NB4 (cell line): ENCODE data around the gene ACER3.

ENCODE experiments used
- DNase-seq: peaks from one replicate; pipeline ENCODE4 v3.0.0; 2010; ENCODE audit warnings: low read depth
- H3K4me3 ChIP-seq: one replicate; pipeline ENCODE4 v1.5.1; 2011; ENCODE audit warnings: mild to moderate bottlenecking, low read depth, low read length, moderate library complexity
- CTCF ChIP-seq: IDR thresholded peaks from one replicate; pipeline ENCODE4 v1.5.1; 2012; ENCODE audit warnings: low read depth, low read length
- MYC ChIP-seq: IDR thresholded peaks from 2 replicates; pipeline ENCODE4 v1.6.1; 2011; ENCODE audit warnings: low read depth, low read length
- POLR2A ChIP-seq: IDR thresholded peaks from 2 replicates; pipeline ENCODE4 v1.6.1; 2011; ENCODE audit warnings: mild to moderate bottlenecking; ENCODE audit not compliant: insufficient read length; ENCODE audit errors: extremely low read depth
- TF ChIP-seq, protein P1 (sequence below): IDR thresholded peaks from 2 replicates; pipeline ENCODE4 v1.6.1; 2011; ENCODE audit warnings: low read depth, low read length

The ACER3 gene

DNA sequence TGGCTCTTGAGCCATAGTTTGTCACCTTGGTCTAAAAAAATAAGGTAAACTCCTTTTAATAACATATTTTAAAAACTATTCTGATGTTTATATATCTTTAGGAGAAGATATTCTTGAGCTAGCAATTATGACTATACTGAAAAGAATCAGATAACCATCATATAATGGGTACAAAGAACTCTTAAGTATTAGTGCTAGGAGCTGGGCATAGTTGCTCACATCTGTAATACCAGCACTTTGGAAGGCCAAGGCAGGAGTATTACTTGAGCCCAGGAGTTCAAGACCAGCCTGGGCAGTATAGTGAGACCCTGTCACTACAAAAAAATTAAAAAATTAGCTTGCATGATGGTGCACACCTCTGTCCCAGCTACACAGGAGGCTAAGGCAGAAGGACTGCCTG, 119.5 kb downstream of the ACER3 start:
- no peak for TF ChIP-seq MYC
- TF ChIP-seq, protein P1, sequence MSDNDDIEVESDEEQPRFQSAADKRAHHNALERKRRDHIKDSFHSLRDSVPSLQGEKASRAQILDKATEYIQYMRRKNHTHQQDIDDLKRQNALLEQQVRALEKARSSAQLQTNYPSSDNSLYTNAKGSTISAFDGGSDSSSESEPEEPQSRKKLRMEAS, result no peak
- TF ChIP-seq CTCF, result no peak
- no peak for TF ChIP-seq POLR2A
- DNase-seq, result no peak
- H3K4me3 ChIP-seq, result no peak overlapping the region

- no peak for DNase-seq
- H3K4me3 ChIP-seq, result no peak overlapping the region
- no peak for TF ChIP-seq POLR2A
- no peak for TF ChIP-seq MYC
- TF ChIP-seq, protein P1, result no peak
- TF ChIP-seq CTCF, result no peak
Observed at GRCh38 chr11:76984743-76985142, 124.0 kb downstream of the ACER3 start.

GRCh38 chr11:76987203-76987602, 126.5 kb downstream of the ACER3 start:
- TF ChIP-seq POLR2A (no peak), CTCF (no peak)
- no peak for DNase-seq
- H3K4me3 ChIP-seq, result no peak overlapping the region

- no peak for DNase-seq
- no peak overlapping the region for H3K4me3 ChIP-seq
- TF ChIP-seq CTCF (no peak), POLR2A (no peak), MYC (no peak)
- TF ChIP-seq, protein P1, result no peak
Observed at GRCh38 chr11:76990628-76991027, 129.9 kb downstream of the ACER3 start.

- no peak for TF ChIP-seq CTCF
- no peak for TF ChIP-seq MYC
- TF ChIP-seq, protein P1, result no peak
- no peak for TF ChIP-seq POLR2A
- DNase-seq, result no peak
- no peak overlapping the region for H3K4me3 ChIP-seq
Observed at GRCh38 chr11:76995081-76995576, 134.4 kb downstream of the ACER3 start.

DNA sequence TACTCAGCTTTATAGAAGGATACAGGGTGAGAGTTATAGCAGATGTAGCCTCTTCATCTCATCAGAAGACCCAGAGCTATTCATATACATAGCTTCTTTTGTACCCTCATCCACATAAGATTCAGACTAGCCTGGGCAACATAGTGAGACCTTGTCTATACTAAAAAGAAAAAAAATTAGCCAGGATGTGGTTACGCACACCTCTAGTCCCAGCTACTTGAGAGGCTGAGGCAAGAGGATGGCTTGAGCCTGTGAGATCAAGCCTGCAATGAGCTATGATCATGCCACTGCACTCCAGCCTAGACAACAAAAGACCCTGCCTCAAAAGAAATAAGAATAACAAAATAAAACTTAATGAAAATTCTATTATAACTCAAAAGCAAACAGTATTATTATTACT, 136.8 kb downstream of the ACER3 start:
- no peak for DNase-seq
- TF ChIP-seq MYC (no peak), CTCF (no peak), POLR2A (no peak)
- TF ChIP-seq, protein P1, result no peak
- H3K4me3 ChIP-seq, result no peak overlapping the region
